Psoas muscle (tissue), 8 donors: ENCODE data around the gene UROS. TPM values are rescaled to one million over a fixed set of nuclear protein-coding genes. Genes with fewer than 3 reads are reported as not detected.

ENCODE experiments used
- ATAC-seq, 4 donors: fragments of 200-7000 bp; cut with Tn5 transposase; one replicate each; pipeline ENCODE4 v1.9.1; 2020; ENCODE audit warnings: moderate library complexity in 3 of 4, mild to moderate bottlenecking in 2 of 4
- DNase-seq, 2 donors: peaks; one replicate each; pipeline ENCODE4 v3.0.0-alpha.2; 2020
- H3K27ac ChIP-seq: fragments of 200-600 bp; one replicate; pipeline ENCODE4 v1.8.0; 2022
- H3K27me3 ChIP-seq, 3 donors: fragments of 200-600 bp in 1 of 3; one replicate each; pipeline versions ENCODE4 v1.6.1 to v1.8.0; 2013 to 2022; ENCODE audit warnings: low read length in 2 of 3, mild to moderate bottlenecking in 2 of 3, moderate library complexity in 1 of 3; ENCODE audit not compliant: insufficient read depth in 3 of 3
- H3K36me3 ChIP-seq, 2 donors: fragments of 200-600 bp in 1 of 2; one replicate each; pipeline versions ENCODE4 v1.6.1 to v1.8.0; 2013 to 2022; ENCODE audit warnings: low read depth in 1 of 2, mild to moderate bottlenecking in 1 of 2, moderate library complexity in 1 of 2; ENCODE audit not compliant: insufficient read depth in 1 of 2
- H3K4me1 ChIP-seq: fragments of 200-600 bp; one replicate; pipeline ENCODE4 v1.8.0; 2022
- H3K4me3 ChIP-seq: fragments of 200-600 bp; one replicate; pipeline ENCODE4 v1.8.0; 2022; ENCODE audit warnings: mild to moderate bottlenecking
- H3K9me3 ChIP-seq: fragments of 200-600 bp; one replicate; pipeline ENCODE4 v1.8.0; 2022
- WGBS, 3 donors: extraction: QIAGEN DNeasy Blood & Tissue Kit; methylation state at CpG; one replicate each; pipeline versions ENCODE4 v1.1.6 to v1.1.7; 2013; 5-methylcytosine and 5-hydroxymethylcytosine counted together
- intact Hi-C, 2 donors: fragments of 100-400 bp; cut with DNase I; formaldehyde crosslinking; loops; one replicate each; pipeline versions ENCODE4 v1.11.0 to v1.14.2; 2022
- polyA plus RNA-seq, 3 donors: library from polyadenylated mRNA; stranded (reverse); fragments of 200-250 nt; gene quantifications; one replicate each; pipeline ENCODE4 v1.2.3, GENCODE V29; 2013
- total RNA-seq, 4 donors: library from RNA; stranded (reverse); fragmentation: NEBNext Ultra II Directional in 2 of 4; extraction: Animal tissue kit (Norgen Biotek cat#: 25700) in 2 of 4; gene quantifications; one replicate each; pipeline versions ENCODE4 v1.2.1 to v1.2.4, GENCODE V29; 2021 to 2023
- TF ChIP-seq, protein P1 (sequence below): fragments of 200-600 bp; IDR thresholded peaks from one replicate; pipeline ENCODE4 v1.8.0; 2022; ENCODE audit warnings: antibody characterized with exemption
- donor health status: healthy with polysubstance abuse.
- donor health status: DM: no; HTN: no; CAD: no; lungs with moderate emphysema.
- donor health status: Bipolar disorder and iron deficiency.
- donor health status: healthy.
- donor health status: DM: yes; HTN: yes; CAD: no.
- donor health status: DM: no; HTN: no; CAD: no.
- donor health status: DM: no; HTN: no; CAD: no.
- donor health status: DM: yes; HTN: yes; CAD: no.

Gene UROS
- total and polyA plus RNA-seq, 7 donors: 39.6 to 73.6 (median 52.6) TPM

DNA sequence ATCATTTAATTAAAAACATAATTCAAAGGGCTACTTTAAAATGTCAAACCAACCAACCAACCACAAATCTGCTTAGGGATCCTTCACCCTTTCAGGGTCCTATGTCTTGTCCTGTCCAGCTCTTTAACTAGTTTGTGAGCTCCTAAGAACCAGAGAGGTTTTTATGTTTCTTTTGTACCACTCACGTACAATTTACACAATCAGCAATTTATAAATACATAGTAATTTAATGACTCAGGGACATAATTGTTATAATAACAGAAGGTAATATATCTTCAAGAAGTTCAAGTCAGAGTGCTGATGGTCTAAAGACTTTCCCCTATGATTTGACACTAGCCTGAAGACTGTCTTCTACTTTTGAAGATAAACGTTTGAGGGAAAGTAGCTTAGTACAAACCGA is 42.1 kb upstream of the UROS start:
- ATAC-seq: no peak
- Histone ChIP-seq H3K27me3 (no peaks in the 10 kb centered on the region), H3K36me3 (peaks cover 8 to 53% of the 10 kb centered on the region in 2 donors), H3K27ac (no peak overlapping the region), H3K4me3 (no peak overlapping the region), H3K9me3 (no peaks in the 10 kb centered on the region), H3K4me1 (no peaks in the 10 kb centered on the region)
- intact Hi-C loops: no loop called here
- 80 to 86% (median 81%) methylated on average over 3 of the region's 3 CpGs for WGBS, 3 donors
- TF ChIP-seq, protein P1, sequence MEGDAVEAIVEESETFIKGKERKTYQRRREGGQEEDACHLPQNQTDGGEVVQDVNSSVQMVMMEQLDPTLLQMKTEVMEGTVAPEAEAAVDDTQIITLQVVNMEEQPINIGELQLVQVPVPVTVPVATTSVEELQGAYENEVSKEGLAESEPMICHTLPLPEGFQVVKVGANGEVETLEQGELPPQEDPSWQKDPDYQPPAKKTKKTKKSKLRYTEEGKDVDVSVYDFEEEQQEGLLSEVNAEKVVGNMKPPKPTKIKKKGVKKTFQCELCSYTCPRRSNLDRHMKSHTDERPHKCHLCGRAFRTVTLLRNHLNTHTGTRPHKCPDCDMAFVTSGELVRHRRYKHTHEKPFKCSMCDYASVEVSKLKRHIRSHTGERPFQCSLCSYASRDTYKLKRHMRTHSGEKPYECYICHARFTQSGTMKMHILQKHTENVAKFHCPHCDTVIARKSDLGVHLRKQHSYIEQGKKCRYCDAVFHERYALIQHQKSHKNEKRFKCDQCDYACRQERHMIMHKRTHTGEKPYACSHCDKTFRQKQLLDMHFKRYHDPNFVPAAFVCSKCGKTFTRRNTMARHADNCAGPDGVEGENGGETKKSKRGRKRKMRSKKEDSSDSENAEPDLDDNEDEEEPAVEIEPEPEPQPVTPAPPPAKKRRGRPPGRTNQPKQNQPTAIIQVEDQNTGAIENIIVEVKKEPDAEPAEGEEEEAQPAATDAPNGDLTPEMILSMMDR: no peak
- DNase-seq: no peak

DNA sequence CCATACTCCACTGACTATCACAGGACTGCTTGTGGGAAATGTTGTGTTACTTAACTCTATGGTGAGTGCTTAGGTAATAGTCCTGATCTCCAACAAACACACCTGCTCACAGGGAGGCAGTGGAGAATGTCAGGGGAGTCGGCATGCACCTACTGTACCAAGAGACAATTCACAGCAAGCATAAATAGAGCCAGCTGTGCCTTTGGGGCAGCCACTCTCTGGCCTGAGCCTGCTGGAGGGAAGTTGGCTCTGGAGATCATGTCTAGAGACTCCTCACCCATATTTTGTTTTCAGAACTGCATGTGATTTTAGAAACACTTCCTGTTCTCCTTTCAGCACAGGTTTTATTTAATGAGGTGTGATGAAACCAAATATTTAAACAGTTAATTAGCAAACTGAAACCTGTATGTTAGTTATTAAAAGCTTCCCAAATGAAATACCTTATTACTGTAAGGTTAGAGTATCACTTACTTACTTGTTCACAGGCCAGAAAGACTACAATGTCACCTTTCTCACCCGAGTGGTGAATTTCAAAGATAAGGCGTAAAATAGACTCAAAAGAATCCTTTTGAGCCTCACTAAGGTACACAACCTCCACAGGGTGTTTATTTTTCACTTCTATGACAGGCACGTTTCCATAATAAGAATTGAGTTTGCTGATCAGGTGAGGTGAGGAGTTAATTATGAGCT is 36.2 kb upstream of the UROS start:
- TF ChIP-seq, protein P1: no peak
- H3K9me3 ChIP-seq: no peaks in the 10 kb centered on the region
- no peak overlapping the region for H3K27ac ChIP-seq
- intact Hi-C loops: no loop called here
- ATAC-seq (no peak), DNase-seq (no peak)
- H3K36me3 ChIP-seq: peaks cover 3 to 77% of the 10 kb centered on the region in 2 donors
- WGBS, 3 donors: 81 to 85% (median 84%) methylated on average over 4 of the region's 4 CpGs
- no peaks in the 10 kb centered on the region for H3K4me1 ChIP-seq
- no peaks in the 10 kb centered on the region for H3K27me3 ChIP-seq
- H3K4me3 ChIP-seq: no peak overlapping the region

DNA sequence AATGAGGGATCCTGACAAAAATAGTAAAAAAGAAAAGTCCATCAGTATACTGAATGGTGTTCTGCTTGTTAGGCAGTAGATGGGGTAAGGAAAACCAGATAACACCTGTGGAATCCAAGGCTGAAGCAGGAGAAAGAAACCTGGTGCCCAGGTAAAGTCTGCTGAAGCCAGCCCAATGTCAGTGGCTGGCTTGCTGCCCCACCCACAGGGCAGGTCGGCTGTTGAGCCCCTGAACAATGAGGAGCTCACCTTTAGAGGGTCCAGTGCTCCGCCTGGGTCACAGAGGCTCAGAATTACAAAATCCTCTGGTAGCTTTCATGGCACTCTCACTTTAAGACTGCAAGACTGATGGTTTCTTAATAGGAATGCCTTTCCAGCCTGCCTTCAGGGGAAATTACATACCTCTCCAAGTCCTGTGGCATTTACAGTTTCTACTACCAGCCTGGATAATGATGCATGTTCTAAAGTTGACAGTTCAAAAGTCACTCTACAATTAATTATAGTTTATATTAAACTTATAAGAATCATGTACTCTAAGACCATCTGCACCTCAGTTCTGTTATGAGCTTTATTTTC is 34.2 kb upstream of the UROS start:
- peaks cover 3 to 79% of the 10 kb centered on the region in 2 donors for H3K36me3 ChIP-seq
- H3K27ac ChIP-seq: no peak overlapping the region
- no peaks in the 10 kb centered on the region for H3K27me3 ChIP-seq
- no peaks in the 10 kb centered on the region for H3K4me1 ChIP-seq
- ATAC-seq (no peak), DNase-seq (no peak)
- no peaks in the 10 kb centered on the region for H3K9me3 ChIP-seq
- TF ChIP-seq, protein P1: no peak
- no peak overlapping the region for H3K4me3 ChIP-seq
- intact Hi-C loops: no loop called here
- WGBS, 3 donors: 80 to 85% (median 82%) methylated on average over 2 of the region's 2 CpGs

DNA sequence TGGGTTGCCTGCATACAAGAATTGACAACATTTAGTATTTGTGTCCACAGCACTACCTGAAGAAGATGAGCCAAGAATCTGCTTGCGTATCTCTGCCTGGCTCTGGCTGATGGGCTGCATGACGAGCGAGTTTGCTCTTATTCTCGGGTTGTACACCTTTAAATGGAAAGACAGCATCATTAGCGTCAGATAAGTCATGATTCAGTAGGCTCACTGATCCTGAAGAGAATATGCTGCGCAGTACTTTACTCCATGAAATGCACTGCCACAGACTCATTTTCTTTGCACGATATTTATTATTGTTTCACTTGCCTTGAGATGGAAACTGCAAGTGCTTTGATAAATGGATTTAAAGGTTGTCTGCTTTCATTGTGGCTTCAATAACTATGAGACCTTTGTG is 29.4 kb upstream of the UROS start:
- TF ChIP-seq, protein P1: no peak

More for the DNA sequence above, 29.4 kb upstream of the UROS start:
- DNase-seq: no peak
- H3K4me1 ChIP-seq: no peaks in the 10 kb centered on the region
- no peak for ATAC-seq
- no peaks in the 10 kb centered on the region for H3K9me3 ChIP-seq
- H3K27me3 ChIP-seq: no peaks in the 10 kb centered on the region
- peaks cover 5 to 94% of the 10 kb centered on the region in 2 donors for H3K36me3 ChIP-seq
- H3K4me3 ChIP-seq: no peak overlapping the region
- intact Hi-C loops: no loop called here
- no peak overlapping the region for H3K27ac ChIP-seq
- WGBS, 3 donors: 93 to 94% (median 94%) methylated on average over 7 of the region's 7 CpGs
